GM19351 (cell line): ENCODE data around the gene PEG3.

Source experiments
- ATAC-seq: cut with Tn5 transposase; IDR thresholded peaks from one replicate; pipeline ENCODE4 v1.9.1; 2021; ENCODE audit warnings: mild to moderate bottlenecking, moderate library complexity; ENCODE audit not compliant: unreplicated experiment

The PEG3 gene

DNA sequence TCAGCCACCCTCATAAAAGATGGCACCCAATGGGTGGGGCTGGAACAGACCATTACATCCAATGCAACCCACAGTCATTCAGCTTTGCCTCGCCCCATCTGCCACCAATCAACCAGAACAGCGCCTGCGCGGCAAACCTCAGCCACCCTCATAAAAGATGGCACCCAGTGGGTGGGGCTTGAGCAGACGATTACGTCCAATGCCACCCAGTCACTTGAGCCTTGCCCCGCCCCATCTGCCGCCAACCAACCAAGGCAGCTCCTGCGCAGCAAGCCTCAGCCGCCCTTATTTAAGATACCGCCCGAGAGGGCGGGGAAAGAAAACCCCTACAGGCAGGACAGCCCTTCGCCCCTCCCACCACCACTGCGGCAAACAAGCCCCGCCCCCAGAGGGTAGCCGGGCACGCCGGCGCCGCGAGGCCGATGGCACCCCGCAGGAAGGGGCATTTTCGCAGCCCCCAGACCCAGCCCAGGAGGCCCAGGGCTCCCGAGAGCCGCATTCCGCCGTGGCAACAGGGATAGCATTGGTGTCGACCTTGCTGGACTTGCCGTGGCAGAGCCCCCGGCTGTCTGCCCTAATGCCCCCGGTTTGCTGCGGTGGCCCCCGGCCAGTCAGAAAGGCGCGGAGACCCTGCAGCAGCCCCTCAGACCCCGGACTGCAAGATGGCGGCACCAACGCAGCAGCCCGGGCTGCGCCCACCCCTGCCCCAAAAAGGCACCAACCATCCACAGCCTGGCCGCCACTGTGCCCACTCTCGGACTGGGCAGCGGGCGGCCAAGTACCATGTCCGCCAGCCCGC lies 675 bp downstream of the PEG3 start:
- no peak for ATAC-seq

DNA sequence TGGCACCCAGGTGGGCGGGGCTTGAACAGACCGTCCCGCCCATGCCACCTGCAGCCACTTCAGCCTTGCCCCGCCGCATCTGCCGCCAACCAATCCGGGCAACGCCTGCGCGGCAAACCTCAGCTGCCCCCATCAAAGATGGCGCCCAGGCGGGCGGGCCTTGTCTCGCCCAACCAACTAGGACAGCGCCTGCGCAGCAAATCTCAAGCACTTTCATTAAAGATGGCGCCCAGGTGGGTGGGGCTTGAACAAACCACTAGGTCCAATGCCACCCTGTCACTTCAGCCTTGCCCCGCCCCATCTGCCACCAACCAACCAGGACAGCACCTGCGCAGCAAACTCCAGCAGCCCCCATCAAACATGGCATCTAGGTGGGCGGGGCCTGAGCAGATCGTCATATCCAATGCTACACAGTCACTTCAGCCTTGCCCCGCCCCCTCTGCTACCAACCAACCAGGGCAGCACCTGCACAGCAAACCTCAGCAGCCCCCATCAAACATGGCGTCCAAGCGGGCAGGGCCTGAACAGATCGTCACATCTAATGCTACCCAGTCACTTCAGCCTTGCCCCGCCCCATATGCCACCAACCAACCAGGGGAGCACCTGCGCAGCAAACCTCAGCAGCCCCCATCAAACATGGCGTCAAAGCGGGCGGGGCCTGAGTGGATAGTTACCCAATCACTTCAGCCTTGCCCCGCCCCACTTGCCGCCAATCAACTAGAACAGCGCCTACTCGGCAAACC lies 1.4 kb downstream of the PEG3 start:
- ATAC-seq: no peak

DNA sequence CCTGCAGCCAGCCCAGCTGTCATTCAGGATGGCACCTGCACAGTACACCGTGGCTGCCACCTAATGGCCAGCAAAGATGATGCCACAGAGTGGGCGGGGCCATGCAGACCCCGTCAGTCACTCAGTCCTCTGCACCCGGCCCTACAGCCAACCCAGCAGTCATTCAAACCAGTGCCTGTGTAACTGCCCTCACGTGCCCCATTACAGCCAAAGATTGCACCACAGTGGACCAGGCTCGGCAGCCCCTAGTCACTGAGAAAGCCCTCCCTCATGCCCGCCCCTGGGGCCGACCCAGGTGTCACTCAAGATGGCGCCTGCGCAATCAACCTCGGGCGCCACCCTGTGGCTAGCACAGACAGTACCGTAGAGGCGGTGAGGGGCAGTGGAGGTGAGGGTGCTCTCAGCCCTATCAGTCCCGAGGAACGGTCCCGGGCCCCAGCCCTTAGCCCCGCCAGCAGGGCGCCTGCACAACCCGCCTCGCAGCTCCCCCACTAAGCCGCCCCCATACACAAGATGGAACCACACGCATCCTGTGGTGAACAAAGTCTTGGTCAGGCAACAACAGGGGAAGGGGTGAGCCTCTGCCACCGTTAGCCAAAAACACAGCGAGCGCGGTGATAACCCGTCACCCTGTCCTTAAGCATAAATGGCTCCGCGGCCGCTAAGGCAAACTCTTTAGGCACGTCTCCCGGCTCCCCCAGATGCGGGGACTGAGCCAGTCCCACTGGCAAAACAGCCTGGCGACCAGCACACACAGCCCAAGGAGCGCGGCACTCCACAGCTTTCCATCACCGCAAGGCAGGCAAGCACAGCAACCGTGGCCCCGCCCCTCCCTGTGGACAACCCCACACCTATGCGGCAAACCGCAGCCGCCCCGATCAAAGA lies 2.3 kb downstream of the PEG3 start:
- no peak for ATAC-seq

DNA sequence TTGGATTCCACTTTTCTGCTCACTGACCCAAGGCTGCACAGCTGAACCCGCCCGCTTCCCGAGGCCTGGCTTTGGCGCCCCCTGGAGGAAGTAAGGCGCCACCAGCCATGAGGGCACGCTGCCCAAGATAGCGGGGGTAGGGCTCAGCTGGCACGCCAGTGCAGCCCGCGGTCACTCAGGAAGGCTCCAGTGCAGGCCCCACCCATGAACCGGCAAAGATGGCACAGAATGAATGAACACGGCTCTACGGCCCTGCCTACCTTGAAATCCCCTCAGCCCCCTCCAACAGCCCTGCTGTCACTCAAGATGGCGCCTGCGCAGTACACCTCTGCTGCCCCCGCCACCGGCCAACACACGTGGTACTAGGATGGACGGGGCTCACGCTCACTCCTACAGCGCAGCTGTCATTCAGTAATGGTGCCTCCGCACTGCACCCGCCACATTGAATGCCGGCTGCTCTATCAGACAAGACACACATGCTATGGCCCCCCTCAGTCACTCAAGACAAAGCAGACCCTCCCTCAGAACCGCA lies 3.0 kb downstream of the PEG3 start:
- no peak for ATAC-seq

DNA sequence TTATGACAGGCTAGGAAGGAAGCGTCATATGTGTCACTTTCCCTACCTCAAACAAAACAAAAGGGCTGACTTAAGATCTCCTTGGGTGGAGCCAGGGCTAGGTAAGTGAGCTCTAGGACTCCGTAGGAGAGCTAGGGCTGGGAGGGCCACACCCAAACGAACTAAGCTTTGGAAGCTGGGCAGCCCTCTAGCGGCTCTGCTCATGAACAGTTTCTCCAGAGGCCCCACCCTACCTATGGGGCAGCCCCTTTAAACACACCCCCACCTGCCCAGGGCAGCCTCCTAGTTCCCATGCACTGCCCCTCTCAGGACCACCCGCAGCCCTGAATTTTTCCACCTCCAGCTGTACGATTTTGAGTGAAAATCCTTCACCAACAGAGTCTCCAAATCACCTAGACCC lies 3.5 kb downstream of the PEG3 start:
- ATAC-seq: no peak

DNA sequence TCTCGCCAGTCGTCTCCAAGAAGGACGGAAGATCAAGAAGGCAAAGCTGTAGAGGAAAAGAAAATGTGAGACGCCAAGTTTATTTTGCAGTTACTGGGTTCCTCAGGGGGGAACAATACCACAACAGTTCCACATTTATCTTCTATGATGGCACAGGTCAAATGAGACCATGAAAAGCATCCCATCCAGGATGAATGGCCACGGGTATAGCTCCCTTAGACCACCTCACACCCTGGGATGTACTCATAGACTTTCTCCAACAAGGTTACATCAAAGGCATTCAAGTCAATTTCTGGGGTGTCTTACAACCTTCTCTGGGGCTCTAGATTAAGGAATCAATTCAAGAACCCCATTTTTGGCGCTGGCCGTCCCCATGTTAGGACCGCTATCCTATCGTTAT lies 4.5 kb downstream of the PEG3 start:
- ATAC-seq: no peak

DNA sequence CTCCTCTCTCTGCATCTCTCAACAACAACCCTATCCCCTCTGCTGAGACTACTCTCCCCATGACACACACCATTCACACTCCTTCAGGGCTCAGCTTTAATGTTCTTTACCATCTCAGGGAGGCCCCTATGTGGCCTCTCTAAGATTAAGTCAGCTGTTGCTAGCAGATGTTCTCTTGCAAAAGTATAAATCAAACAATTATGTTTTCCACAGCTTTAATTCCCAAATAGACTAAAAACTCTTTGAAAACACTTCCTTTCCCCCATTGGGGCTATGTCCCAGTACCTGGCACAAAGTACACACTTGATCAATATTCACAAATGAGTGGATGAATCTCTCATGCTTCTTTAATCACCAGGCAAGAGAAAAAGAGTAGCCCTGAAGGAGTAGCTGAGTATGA lies 5.1 kb downstream of the PEG3 start:
- no peak for ATAC-seq

DNA sequence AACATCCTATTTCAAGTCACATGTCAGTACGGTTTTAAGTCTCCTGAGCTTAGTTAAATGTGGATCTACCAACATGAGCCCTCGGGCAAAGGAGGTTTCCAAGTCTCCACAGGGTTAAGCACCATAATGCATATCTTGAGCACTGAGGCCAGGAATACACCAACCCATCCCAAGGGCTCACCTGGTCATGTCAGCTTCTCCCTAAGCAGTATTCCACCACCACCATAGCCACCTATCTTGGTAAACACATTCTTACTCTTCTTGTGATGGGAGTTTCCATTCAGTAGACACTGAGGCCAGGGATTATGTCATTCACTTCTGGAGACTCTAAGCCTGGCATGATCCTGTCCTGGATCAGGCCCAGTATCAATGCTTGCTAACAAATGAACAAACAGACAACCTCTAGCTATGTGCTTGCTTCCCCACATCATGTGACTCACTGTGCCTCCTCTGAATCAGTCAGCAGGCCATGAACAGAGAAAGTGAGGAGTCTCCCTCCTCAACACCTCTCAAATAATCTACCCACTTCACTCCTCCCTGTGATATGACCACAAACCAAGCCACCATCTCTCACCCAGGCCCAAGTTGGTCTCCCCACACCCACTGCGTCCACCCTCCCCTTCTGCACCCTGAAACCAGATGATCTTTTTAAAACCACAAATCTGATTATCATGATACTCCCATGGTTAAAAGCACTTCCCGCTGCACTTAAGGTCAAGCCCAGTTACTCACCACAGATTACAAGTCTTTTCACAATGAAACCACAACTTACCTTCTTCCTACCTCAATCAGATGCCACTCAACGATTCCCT lies 5.8 kb downstream of the PEG3 start:
- ATAC-seq: no peak

DNA sequence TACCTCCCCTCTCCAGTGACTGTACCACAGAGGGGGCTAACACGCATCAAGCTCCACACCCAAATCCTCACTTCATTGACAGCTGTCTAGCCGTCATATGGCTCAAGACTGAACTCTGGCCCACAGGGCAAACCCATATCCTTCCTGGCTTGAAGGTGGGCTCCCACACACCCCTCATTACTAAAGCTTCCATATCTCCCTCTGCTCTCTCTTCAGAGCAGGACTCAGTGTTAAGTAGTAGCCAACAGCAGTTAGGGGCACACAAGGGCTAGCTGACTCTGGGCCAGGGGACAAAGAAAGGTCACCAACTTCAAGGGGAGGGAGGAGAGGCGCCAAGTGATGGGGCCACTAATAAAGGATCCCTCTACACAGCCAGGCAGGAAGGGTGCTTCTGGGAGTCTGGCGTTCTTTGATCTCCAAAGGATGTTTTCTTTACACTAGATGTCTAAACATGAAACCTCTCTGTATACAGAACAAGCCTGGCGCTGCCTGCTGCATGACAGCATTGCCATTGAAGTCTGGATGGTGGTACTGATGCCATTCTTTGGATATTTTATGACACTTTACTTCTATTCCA lies 8.1 kb downstream of the PEG3 start:
- no peak for ATAC-seq

DNA sequence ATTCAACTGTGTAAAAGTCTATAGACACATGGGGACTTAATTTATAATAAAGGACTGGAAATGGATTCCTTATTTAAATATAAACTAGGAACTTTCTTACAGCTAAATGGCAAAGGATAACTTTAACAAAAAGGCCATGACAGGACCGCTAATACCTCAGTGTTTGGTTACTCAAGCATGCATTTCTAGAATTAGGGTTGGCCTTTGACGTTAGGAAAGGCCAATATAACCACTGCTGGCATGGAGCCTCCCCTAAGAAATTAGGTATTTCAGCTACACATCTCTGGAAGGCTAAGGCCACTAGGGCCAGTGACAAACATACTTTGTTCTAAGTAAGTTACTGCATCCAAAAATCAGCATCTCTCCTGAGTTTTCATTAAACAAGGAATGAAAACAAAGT lies 9.3 kb downstream of the PEG3 start:
- no peak for ATAC-seq

DNA sequence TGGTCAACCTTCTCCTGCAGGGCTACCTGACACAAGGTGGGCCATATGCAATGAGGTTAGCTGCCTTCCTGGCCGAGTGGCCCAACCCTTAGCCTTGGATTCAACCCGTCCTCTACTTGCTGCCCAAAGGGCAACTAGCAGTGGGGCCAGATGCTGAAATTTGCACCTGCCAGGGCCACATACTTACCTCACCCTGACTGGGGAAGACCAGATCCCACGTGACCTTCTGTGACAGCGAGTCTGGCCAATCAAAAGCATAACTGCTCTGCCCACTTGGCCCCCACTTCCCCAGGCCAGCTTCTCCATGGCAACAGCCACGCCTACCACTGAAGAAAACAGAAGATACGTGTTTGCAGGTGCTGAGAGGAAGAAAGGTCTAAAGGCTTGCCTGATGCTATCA lies 10.9 kb downstream of the PEG3 start:
- ATAC-seq: no peak

DNA sequence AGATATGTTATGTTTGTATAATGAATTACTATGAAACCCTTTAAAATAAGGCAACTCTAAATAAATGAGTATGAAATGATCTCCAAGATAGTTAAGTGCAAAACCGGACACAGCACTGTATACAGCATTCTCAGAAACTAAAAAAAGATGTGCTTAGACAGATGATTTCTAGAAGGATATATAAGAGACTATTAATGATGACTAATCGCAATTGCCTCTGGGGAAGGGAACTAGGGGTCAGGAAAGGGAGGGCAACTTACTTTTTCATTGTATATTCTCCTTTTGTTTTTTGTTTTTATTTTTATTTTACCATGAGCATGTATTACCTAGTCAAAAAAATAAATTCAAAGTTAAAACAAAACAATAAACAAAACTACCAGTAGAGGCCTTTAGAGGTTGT lies 12.8 kb downstream of the PEG3 start:
- ATAC-seq: no peak

DNA sequence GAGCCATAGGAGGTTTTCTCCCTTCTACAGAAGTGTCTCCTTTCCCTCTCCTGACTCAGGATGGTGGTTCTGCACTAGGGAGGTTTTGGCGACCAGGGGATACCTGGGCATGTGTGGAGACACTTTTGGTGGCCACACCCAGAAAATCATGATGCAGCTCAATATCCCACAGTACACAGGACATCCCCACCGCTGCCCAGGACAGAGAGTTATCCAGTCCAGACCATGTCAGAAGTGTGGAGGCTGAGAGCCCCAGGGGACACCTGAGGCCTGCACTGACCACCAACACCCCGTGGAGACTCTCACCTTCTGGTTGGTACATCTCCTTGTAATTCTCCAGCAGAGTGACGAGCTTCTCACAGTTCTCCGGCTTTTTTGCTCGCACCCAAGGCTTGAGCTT lies 16.6 kb downstream of the PEG3 start:
- no peak for ATAC-seq

DNA sequence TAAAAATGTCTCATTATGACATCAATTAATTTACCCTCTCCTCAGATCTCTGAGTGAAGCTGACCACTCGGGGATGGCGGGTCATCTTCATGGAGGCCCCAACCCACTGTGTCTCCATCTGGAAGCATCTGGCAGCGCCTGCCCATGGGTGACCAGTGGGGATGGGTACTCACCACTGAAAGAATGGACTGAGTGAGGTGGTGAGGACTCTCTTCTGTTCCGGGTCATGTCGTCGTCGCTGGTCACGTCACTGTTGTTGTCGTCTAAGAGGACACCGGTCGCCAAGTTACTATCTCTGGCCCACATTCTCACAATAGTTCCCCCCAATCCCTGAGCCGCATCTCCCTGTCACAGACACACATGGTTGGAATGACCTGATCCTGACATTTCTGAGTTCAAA lies 17.1 kb downstream of the PEG3 start:
- ATAC-seq: no peak

DNA sequence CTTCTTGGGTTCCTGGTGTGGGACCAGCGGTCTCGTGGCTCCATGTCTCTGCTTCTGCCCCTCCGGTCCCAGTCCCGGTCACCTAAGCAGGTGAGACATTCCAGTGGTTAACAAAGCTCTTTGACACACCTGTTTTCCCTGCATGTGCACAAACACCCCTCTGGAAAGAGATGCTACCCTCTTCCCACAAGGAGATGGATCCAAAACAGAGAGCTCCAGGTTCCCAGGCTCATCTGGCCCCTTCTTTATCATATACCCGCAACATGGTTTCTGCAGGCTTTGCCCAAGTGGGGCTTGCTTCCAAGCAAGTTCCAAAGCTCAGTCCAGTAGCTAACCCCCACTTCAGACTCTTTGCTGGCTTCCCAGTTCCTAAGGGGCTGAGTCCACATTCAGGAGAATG lies 17.8 kb downstream of the PEG3 start:
- no peak for ATAC-seq

DNA sequence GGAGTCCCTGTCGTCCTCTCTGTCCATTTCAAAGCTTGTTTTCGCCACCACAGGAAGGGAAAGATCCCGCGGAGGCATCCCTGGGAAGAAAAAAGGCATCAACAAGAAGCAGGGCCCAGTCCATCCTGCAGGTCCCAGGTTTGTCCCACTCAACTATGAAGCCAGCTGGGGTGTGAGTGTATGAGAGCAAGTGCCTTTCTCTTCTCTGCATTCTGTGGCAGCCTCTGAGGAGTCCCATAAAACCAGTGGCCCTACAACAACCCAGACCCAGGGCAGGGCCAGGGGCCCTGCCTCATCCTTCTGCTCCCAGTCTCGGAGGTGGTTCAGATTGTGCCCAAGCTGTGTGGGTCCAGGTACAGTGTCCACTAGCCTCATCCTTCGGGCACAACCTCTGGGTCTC lies 18.9 kb downstream of the PEG3 start:
- no peak for ATAC-seq

DNA sequence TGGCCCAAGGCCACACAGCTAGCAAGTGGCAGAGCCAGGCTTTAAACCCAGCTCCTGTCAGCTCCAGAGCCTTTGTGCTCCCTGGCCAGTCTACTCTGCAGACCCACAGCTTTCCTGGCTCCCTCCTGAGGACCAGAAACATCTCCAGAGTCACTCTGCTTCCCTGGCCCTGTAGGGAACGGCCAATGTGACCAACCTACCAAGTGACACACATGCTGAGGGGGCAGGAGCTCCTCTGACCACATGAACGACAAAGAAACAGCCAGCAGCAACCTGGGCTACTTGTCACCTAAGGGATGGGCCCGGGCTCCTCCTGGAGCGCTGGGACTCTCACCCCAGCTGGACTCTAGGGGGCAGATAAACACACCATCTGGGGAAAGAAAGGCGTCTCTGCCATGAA lies 19.3 kb downstream of the PEG3 start:
- no peak for ATAC-seq

DNA sequence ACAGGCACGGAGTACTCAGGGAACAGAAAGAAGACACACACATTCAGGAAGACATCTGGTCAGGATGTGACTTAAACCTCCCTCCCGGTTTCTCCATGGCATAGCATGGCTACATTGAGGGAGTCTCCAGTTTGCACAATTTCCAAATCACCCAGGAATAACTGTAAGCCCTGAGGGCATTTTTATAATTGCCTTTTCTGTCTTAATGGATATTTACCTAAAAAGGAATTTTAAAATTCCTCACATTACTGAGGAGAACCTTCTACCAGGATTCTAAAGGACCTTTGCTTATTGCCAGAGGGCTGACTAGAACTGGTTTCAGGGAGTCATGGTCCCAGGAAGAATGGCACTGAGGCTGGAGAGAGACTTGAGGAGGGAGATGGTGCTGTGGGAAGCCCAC lies 21.4 kb downstream of the PEG3 start:
- no peak for ATAC-seq

DNA sequence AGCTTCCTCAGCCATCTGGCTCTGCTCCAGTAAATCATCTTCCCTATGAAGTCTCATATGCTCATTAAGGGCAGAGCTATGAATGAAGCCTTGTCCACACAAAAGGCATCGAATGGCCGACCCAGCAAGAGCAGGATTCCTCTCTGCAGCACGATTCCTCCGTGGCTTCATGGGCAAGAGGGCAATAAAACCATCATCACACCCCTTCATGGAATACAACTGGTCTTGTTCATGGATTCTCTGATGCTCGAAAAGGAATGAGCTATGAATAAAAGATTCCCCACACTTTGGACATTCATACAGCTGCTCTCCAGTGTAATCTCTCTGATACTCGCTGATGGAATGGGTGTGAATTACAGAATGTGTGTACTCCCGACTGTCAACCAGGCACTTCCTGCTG lies 25.9 kb downstream of the PEG3 start:
- ATAC-seq: no peak

DNA sequence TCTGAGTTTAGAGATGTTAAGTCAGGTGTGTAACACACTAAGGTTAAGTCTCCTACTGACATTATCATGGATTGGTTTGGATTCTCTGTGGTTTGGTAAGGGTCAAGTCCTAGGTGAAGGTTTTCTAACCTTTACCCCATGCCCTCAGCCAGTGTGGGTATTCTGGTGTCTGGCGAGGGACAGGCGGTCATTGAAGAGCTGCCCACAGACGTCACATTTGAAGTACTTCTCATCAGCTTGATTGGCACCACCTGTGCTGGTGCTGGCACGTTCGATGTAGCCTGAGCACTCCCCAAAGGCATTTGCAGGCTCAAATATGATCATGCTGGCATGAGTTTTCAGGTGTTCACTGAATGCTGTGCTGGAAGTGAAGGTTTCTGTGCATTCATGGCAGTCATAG lies 27.0 kb downstream of the PEG3 start:
- ATAC-seq: no peak
